ENCODE results near the gene MYMK. TPM values are rescaled to one million over a fixed set of nuclear protein-coding genes. Genes with fewer than 3 reads are reported as not detected.

The MYMK gene
- total RNA-seq, 2 donors from 2014 or later: not detected

DNA sequence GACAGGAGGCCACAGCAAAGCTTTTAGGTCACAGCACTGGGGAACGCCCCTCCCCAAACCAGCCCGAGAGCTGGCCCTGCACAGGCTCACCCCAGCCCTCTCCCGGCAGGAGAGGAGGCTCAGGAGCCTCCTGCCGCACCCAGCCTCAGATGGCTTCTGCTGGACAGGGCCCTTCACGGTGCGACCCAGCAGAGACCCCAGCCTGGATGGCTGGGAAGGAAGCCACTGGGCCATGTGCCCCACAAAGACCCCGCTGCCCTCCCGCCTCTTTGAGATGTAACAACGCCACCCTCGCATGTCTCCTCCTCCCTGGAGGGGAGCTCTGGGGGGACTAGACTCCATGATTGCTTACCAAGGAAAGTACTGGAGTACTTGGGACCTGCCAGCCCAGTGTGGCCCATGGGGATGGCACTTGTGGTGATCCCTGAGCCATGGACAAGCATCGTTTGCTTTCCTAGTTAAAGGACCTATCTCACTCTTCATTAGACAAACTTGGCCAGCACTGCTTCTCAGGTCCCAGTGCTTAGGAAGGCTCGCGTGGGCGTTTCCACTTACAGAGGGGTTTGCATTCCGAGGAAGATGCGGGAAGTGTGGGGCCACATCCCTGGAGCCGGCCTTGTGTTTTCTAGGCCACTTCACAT lies 9.0 kb downstream of the MYMK start:
- Mint-ChIP-seq H3K4me1 (ENCODE audit: low read depth) (no peaks in the 10 kb centered on the region), H3K9me3 (no peaks in the 10 kb centered on the region), H3K36me3 (ENCODE audit: insufficient read depth in 2 of 2) (no peaks in the 10 kb centered on the region), H3K4me3 (no peak overlapping the region), H3K27ac (no peak overlapping the region), H3K27me3 (ENCODE audit: low read depth) (no peaks in the 10 kb centered on the region)
- no peak for ATAC-seq (replicated peaks in 1 of 2)
- DNase-seq: no peak

DNA sequence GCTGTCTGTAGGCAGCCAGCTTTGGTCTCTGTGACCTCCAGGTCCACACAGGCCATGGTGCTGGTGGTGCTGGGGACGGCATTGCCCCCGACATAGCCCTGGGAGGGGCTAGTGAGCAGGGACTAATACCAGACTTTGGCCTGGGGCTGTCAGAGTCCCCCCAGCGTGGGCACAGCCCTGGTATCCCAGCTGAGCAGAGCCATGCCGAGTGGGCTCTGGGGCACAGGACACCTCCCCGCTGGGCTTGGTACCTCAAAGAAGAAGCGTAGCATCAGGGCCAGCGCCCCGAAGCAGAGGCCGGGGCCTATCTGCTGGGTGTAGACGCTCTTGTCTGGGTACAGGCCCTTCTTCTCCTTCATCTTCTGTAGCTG lies 9.5 kb downstream of the MYMK start:
- Mint-ChIP-seq H3K9me3 (no peaks in the 10 kb centered on the region), H3K27me3 (ENCODE audit: low read depth) (no peaks in the 10 kb centered on the region), H3K4me3 (no peak overlapping the region), H3K27ac (no peak overlapping the region), H3K36me3 (ENCODE audit: insufficient read depth in 2 of 2) (no peaks in the 10 kb centered on the region), H3K4me1 (ENCODE audit: low read depth) (no peaks in the 10 kb centered on the region)
- DNase-seq: no peak
- no peak for ATAC-seq (replicated peaks in 1 of 2)

DNA sequence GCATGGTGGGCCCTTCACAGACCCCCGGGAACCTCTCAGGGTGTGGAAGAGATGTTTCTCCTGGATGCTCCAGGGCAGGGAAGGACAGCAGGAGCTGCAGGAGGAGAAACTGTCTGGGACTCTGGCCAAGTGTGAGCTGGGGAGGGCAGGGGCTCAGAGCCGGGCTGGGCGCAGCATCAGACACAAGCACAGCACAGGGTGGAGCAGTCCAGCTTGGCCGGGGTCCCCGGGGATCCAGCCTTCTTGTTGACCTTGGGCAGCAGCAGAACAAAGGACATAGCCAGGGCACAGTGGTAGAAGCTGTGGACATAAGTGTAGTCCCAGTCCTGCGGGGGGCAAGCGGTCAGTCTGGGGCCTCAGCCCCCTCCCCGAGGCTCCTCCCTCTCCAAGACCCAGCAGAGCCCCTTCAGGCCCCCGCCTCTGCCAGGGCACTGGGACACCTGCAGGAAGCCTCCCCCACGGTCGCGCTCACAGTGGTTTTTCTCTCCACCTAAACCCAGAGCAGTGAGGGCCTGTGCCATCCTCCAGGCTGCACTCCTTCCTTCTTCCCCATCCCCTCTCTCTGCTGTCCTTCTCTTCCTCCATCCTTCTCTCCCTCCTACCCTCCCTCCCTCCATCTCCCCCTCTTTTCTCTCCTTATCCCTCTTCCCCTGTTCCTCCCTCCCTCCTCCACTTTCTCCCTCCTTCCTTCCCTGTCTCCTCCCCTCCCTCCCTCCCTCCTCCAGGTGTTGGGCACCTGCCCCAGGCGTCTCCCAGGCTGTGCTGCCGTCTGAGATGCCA lies 10.1 kb downstream of the MYMK start:
- ATAC-seq (replicated peaks in 1 of 2): no peak
- Mint-ChIP-seq H3K36me3 (ENCODE audit: insufficient read depth in 2 of 2) (no peaks in the 10 kb centered on the region), H3K4me1 (ENCODE audit: low read depth) (peaks cover 2% of the 10 kb centered on the region), H3K27me3 (ENCODE audit: low read depth) (no peaks in the 10 kb centered on the region), H3K27ac (no peak overlapping the region), H3K9me3 (no peaks in the 10 kb centered on the region), H3K4me3 (no peak overlapping the region)
- DNase-seq: no peak

DNA sequence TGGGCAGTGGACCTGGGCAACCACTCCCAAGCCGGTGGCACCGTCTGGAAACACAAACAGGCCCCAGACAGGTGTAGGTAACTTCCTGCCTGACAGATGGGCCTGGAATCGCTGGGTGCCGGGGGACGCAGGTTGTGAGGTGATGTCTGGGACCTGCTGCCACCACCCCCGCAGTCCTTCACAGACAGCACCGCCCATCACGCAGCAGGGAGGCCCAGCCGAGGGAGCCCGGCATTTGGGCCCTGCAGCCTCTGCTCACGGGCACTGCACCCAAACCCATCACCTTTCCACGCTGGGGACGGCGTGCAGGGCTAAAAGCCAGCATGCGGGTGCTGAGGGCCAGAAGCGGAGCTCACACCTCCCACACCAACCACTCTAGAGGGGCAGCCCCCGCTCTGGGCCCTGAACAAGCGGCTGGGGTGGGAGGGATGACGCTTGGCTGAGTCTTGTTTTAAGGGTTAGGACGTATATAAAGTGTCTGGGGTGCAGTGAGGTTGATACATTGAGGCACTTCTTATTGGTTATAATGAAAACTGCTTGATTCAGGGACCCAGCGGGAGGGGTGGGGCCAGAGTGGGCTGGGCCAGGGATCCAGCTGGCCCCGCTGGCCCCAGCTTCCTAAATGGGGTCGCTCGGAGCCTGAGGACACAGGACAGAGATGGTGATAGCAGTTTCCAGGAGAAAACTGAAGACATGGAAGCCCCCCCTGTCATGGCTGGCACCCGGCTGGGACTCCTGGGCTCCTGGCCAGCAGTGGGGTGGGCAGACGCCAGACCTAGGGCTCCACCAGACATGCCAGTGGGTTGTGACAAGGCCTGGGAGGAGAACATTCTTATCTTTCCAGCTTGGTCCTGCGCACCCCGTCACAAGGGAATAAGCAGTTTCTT lies 11.3 kb downstream of the MYMK start:
- no peak for DNase-seq
- Mint-ChIP-seq H3K27me3 (ENCODE audit: low read depth) (no peaks in the 10 kb centered on the region), H3K4me1 (ENCODE audit: low read depth) (peaks cover 9% of the 10 kb centered on the region), H3K27ac (no peak overlapping the region), H3K4me3 (no peak overlapping the region), H3K36me3 (ENCODE audit: insufficient read depth in 2 of 2) (no peaks in the 10 kb centered on the region), H3K9me3 (no peaks in the 10 kb centered on the region)
- no peak for ATAC-seq (replicated peaks in 1 of 2)

DNA sequence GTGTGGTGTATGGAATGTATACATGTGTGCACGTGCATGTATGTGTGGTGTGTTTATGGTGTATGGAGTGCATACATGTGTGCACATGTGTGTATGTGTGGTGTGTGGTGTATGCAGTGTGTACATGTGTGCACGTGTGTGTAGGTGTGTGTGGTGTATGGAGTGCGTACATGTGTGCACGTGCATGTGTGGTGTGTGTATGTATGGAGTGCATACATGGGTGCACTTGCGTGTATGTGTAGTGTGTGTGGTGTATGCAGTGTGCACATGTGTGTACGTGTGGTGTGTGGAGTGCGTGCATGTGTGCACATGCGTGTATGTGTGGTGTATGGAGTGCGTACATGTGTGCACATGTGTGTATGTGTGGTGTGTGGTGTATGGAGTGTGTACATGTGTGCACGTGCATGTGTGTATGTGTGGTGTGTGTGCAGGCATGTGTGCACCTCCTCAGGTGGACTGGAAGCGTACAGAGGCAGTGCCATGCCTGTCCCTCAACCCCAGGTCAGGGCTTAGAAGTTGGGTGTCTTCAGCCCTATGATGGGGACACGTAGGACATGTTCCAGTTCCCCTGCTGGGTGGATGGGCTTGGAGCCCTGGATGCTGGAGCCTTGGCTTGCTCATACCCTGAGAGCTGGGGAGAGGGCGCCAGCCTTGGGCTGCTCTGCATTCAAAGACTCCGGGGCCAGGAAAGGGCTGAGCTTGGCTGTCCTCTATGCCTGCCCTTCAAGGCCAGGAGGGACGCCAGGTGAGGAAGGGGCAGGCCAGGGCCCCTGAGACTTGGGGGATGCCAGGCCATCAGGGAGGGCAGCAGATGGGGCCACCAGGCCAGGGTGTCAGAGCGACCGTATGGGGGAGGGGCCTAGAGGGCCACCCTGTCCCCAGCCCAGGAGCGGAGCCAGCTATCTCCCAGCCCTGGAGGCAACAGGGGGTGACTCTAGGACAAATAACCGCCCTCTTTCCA lies 12.2 kb downstream of the MYMK start:
- no peak overlapping the region for H3K4me3 Mint-ChIP-seq
- peaks cover 9% of the 10 kb centered on the region for H3K4me1 Mint-ChIP-seq (ENCODE audit: low read depth)
- no peaks in the 10 kb centered on the region for H3K27me3 Mint-ChIP-seq (ENCODE audit: low read depth)
- no peaks in the 10 kb centered on the region for H3K36me3 Mint-ChIP-seq (ENCODE audit: insufficient read depth in 2 of 2)
- H3K27ac Mint-ChIP-seq: no peak overlapping the region
- ATAC-seq (replicated peaks in 1 of 2) (no peak), DNase-seq (no peak)
- no peaks in the 10 kb centered on the region for H3K9me3 Mint-ChIP-seq

DNA sequence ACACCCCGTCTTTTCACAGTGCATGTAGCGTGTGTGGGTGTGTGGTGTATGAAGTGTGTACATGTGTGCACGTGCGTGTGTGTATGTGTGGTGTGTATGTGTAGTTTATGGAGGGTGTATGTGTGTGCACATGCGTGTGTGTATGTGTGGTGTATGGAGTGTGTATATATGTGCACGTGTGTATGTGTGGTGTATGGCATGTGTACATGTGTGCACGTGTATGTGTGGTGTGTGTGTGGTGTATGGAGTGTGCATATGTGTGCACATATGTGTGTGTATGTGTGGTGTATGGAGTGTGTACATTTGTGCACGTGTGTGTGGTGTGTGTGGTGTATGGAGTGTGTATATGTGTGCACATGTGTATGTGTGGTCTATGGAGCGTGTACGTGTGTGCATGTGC lies 13.2 kb downstream of the MYMK start:
- Mint-ChIP-seq H3K4me3 (no peak overlapping the region), H3K27ac (no peak overlapping the region), H3K9me3 (no peaks in the 10 kb centered on the region), H3K36me3 (ENCODE audit: insufficient read depth in 2 of 2) (no peaks in the 10 kb centered on the region), H3K4me1 (ENCODE audit: low read depth) (peaks cover 9% of the 10 kb centered on the region), H3K27me3 (ENCODE audit: low read depth) (no peaks in the 10 kb centered on the region)
- ATAC-seq (replicated peaks in 1 of 2): no peak
- DNase-seq: no peak

DNA sequence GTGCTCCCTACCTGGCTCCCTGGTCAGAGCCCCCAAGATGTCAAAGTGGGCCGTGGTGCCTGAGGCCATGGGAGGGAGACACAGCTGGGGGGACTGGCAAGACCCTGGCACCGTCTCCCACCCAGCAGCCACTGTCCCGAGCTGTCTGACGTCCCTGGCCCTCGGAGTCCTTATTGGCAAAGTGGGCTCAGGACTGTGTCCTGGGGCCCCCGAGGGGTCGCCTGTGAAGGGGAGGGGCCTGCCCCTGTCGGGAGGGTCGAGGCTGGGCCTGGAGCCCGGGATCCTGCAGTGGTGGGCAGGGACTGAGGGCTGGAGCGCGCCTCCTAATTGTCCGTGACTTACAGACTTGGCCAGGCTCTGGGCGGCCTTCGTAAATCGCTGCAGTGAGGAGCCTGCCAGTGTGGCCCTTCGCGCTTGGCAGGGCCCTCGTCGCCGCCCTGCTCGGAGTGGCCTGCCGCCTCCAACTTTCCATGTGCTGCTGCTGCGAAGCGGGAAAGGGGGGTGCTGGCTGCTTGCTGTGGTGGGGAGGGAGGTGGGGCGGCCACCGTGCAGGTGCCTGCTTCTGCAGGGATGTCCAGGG lies 13.7 kb downstream of the MYMK start:
- H3K4me1 Mint-ChIP-seq (ENCODE audit: low read depth): peaks cover 9% of the 10 kb centered on the region
- H3K9me3 Mint-ChIP-seq: no peaks in the 10 kb centered on the region
- H3K27ac Mint-ChIP-seq: no peak overlapping the region
- DNase-seq (no peak), ATAC-seq (replicated peaks in 1 of 2) (no peak)
- H3K27me3 Mint-ChIP-seq (ENCODE audit: low read depth): no peaks in the 10 kb centered on the region
- H3K36me3 Mint-ChIP-seq (ENCODE audit: insufficient read depth in 2 of 2): no peaks in the 10 kb centered on the region
- H3K4me3 Mint-ChIP-seq: no peak overlapping the region

DNA sequence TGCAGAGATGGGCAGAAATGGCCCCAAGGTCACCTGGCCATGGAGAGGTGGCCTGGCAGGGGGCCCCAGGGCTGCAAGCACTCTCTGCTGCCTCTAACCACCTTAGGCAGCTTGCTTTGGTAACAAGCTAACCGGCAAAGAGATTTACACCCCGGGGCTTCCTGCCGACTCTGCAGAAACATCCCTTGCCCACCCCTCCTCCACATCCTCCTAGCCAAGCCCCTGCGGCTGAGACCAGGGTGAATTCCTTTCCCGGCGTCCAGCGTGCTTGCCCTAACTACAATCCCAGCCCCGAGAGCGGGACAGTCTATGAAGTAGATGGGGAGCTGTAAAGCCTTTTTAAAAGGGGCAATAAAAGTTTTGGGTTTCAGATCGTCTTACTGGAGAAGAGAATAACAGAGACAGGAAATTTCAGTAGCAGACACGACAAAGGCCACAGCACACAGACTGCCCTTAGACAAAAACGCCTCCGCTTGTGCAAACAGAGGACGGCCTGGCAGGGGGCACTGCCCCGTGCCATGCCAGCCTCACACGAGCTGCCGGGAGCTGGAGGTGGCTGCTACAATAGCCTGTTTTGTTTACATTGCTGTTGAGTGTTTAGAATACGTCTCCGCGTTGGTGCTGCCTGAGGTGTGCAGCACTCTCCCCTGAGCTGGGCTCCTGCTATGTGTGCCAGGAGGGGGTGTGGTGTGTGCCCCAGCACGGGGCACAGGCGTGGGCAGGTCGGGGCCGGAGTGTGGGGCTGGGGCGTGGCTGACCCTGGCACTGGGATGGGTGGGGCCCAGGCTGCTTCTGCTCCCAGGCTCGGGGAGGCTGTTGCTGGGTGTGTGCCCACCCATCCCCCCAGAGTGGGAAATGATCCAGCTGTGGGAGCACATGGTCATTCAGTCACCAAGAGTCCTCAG lies 15.3 kb downstream of the MYMK start:
- DNase-seq (peak in 1 of 2 donors; percentile 3), ATAC-seq (replicated peaks in 1 of 2) (peak; percentile 54 to 55)
- Mint-ChIP-seq H3K36me3 (ENCODE audit: insufficient read depth in 2 of 2) (no peaks in the 10 kb centered on the region), H3K9me3 (no peaks in the 10 kb centered on the region), H3K27ac (no peak overlapping the region), H3K27me3 (ENCODE audit: low read depth) (no peaks in the 10 kb centered on the region), H3K4me1 (ENCODE audit: low read depth) (peaks cover 9% of the 10 kb centered on the region), H3K4me3 (peak overlapping the region; percentile 60 to 71)

DNA sequence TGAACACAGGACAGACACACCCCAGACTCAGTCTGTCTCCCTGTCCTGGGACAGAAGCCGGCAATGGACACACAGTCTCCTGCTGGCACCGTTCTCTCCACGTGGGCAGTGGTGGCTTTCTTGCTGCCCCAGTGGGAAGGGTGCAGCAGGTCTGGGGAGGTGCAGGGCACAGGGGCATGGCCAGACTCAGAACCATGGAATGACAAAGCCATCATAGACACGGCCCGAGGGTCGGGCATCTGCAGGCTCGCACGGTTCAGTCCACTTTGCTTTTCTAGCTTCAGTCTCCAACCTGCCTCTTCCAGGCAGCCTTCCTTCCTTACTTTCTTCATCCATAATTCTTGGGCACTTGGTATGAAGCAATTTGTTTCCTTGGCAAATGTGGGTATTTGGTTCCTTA lies 16.7 kb downstream of the MYMK start:
- DNase-seq: no peak
- ATAC-seq (replicated peaks in 1 of 2): no peak
- no peaks in the 10 kb centered on the region for H3K36me3 Mint-ChIP-seq (ENCODE audit: insufficient read depth in 2 of 2)
- H3K4me3 Mint-ChIP-seq: no peak overlapping the region
- no peaks in the 10 kb centered on the region for H3K27me3 Mint-ChIP-seq (ENCODE audit: low read depth)
- peaks cover 9% of the 10 kb centered on the region for H3K4me1 Mint-ChIP-seq (ENCODE audit: low read depth)
- no peaks in the 10 kb centered on the region for H3K9me3 Mint-ChIP-seq
- no peak overlapping the region for H3K27ac Mint-ChIP-seq

DNA sequence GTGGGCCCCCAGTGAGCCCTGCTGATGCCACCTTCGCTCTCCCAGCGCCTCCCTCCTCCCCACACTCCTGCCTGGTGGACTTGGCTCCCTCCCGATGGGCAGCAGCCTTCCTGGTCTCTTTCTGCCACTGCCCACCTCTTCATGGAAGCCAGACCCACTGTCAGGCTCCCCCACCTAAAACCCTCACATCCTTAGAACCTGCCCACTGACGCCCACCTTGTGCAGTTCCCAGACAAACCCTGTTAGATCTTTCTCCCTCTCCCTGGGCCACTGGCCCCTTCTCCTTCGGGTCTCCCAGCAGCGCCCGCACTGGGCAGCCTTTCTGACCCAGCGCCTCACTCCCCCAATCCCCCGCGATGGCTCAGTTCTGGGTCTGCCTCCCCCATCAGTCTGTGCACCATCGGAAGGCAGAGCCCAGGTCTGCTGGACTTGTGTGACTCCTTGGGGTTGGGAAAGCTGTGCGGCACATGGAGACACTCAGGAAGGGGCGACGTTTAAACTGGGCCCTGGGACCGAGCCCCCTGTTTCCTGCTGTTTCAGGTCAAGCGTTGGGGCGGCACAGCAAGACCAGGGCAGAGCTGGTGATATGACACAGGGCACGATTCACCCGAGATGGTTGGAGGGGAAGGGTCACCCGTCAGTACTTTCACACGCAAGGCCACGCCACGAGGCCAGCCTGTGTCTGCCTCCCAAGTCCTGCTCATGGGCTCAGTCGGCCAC lies 17.4 kb downstream of the MYMK start:
- H3K27me3 Mint-ChIP-seq (ENCODE audit: low read depth): no peaks in the 10 kb centered on the region
- ATAC-seq (replicated peaks in 1 of 2): no peak
- H3K4me3 Mint-ChIP-seq: no peak overlapping the region
- H3K4me1 Mint-ChIP-seq (ENCODE audit: low read depth): peaks cover 9% of the 10 kb centered on the region
- peaks cover 0 to 1% of the 10 kb centered on the region in 2 donors for H3K36me3 Mint-ChIP-seq (ENCODE audit: insufficient read depth in 2 of 2)
- peaks cover 3% of the 10 kb centered on the region in 2 donors for H3K9me3 Mint-ChIP-seq
- no peak for DNase-seq
- no peak overlapping the region for H3K27ac Mint-ChIP-seq

DNA sequence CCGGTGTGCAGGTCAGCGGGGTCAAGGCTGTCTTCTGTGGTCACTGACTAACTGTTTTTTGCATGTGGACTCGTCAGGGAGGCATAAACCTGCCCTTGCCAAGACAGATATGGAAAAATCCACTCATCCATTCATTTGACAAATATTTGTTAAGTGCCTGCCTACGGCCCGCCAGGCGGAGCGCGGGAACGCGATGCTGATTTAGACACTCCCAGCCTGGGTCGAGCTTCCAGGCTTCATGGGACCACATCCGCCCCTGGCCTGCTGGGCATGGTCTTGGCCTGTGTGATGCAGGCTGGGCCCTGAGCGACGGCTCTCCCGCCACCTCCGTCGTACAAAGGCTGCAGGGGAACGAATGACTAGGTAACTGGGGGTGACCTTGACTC lies 18.1 kb downstream of the MYMK start:
- Mint-ChIP-seq H3K27ac (no peak overlapping the region), H3K36me3 (ENCODE audit: insufficient read depth in 2 of 2) (peaks cover 4 to 6% of the 10 kb centered on the region in 2 donors), H3K9me3 (peaks cover 8% of the 10 kb centered on the region in 2 donors), H3K27me3 (ENCODE audit: low read depth) (no peaks in the 10 kb centered on the region), H3K4me1 (ENCODE audit: low read depth) (peaks cover 9% of the 10 kb centered on the region), H3K4me3 (no peak overlapping the region)
- no peak for ATAC-seq (replicated peaks in 1 of 2)
- no peak for DNase-seq
